Putamen (tissue), 1 donor: ENCODE results near the gene SIGLEC14.

ENCODE experiments used
- DNase-seq: peaks from one replicate; pipeline ENCODE4 v3.0.0-alpha.2; 2016; ENCODE audit warnings: low spot score

SIGLEC14 gene

DNA sequence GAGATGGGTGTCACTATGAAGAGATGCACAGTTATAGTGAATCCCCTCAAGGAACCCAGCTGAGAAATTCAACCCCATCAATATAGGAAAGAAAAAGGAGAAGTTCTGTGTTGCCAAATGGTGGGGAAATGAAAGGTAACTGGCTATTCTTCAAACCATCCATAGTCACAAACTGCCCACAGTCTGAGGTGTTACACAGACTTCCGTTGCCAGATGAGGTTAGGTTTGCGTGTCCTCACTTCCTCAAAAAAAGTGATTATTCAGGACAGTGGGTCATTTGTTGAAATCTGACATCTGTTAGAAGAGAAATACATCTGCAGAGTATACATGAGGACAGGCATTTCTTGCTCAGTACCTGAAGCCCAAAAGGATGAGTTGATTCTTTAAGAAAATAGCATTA is 25.4 kb downstream of the SIGLEC14 start:
- no peak for DNase-seq

DNA sequence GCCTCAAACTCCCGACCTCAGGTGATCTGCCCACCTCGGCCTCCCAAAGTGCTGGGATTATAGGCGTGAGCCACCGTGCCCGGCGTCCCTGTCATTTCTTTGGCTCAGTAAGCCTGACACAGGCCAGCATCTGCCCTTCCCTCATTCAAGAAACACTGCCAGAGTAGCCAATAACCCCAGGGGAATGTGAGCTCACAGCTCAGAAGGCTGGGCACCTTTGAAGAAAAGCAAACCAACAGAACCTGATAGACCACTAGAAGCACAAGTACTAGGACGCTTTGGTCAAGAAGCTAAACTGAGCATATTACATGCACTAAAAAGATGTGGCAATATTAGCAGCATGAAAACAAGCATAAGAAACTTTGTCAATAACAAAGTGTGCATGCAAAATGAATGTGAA is 30.6 kb downstream of the SIGLEC14 start:
- DNase-seq, result no peak

DNA sequence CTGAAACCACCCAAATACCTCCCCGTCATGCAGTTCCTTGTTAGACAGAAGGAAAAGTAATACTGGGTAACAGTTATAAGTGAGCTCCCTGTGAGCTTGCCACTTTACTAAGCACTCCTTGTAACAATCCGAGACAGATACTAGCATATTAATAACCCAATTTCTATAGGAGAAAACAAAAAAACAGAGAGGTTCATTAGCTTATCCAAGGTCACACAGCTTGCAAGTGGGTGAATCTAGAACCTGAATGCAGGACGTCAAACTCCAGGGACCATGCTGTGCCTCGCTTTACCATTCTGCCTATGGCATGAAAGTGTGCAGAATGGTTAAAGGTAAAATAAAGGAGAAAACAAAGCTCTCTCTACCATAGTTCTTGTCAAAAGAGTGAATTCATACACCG is 31.8 kb downstream of the SIGLEC14 start:
- DNase-seq, result no peak

DNA sequence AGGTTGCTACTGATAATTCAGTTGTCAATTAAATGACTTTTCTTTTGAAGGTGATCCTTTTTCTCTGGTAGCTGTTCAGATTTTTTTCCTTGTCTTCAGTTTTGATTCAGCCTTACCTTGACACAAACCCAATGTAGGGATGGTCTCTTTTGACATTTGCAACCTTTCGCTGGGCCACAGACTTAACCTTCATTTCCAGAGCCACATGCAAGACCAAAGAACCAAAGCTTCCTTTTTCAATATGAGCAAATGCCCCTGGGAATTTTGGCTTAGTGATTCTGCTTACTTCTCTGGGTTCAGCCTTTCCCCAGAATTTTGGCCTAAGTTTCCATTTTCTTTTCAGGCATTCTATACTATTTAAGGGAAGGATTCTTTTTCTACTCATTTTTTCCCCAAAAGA is 36.0 kb downstream of the SIGLEC14 start:
- no peak for DNase-seq

DNA sequence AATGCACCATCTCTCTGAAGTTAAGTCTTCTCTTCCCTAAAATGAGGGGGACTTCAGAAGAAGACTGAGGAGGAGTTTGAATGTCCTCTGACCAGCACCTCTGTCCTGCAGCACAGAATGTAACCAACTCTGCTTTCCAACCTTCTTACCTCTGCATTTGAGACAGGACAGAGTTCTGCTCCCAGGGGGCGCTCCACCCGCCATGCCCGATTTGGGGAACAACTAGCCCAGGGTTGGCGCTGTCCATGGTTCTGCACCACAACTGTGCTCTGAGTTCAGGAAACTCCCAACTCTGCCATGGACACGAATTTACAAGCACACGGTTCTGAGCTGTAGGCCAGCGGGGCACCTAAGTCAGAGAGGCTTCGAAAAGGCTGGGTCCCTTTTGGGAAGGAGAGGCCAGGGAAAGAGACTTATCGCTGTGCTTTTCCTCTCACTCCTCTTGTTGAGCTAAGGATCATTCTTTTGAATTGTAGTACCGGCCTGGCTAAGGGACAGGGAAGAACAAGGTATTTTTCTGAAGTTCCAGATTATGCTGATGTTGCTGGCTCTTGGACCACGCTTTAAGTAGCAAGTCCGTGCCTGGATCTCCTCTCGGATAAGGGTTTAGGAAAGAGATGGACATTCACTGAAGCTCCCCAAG is 38.6 kb downstream of the SIGLEC14 start:
- DNase-seq, result no peak

DNA sequence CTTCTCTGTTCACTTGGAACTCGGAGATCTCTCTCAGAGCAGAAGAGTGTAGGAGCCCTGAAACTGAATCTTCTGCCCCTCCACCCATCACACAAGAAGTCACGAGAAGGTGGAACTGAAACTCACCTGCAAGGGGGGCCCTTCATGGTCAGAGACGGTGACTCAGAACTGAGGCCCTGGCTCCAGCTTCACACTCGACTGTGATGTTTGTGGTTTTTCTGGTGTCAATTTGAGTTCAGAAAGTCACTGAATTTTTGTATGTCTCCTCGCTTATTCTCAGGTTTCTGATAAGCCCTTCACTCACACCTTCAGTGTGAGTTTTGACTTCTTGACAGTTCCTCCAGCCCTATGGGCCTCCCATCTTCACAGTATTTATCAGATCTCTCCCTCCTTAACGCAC is 39.5 kb downstream of the SIGLEC14 start:
- no peak for DNase-seq

DNA sequence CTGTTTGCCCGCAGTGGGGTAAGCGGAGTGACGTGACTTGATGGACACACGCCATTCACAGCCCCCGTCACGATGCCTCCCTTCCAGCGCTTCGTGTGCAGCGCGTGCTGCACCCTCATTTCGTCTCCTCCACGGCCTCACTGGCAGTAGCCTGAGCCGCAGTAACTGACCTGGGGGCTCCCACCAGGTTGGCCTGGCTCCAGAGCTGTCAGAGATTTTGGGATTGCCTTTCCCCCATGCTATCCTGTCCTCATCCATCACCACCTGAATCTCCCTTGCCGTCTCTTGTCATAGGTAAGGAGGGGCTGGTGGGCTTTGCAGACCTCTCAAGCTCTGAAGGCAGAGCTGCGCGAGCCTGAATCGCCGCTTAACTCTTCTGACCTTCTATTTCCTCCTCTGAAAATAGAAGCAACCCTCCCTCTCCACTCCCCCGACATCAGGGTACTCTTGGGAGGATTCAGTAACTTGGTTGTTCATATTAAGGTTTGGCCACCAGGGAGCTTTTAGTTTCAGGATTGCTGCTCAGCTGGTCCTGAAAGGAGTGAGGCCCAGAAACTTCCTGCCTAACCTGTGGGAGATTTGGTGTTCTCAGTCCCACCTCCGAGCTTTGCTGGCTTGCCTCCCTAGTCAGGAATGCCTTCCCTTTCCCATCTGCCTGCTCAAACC is 44.3 kb downstream of the SIGLEC14 start:
- no peak for DNase-seq

DNA sequence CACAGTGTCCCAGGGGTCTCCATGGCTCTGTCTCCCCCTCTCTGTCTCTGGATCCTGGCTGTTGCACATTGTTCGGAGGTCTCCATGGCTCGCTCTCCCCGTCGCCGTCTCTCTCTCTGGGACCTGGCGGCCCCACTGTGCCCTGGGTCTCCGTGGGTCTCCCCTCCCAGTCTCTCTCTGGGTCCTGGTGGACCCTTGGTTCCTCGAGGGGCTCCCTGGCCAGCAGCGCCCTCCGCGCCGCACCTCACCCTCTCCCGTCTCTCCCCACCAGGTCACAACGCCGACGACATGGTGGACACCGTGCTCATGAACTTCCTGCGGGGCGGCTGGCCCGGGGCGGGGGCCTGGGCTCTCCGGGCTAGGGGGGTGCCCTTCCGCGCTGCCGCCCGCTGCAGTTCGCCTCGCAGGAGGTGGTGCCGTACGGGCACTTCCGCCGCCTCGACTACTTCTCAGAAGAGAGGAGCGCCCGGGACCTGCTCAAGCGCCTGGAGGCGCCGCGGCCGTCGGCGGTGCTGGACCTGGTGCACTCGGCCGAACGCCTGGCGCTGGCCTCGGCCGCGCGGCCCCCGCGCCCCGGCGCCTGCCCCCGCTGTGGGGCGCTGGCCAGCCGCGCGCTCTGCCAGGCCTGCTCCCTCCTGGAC is 45.6 kb downstream of the SIGLEC14 start:
- DNase-seq, result no peak

DNA sequence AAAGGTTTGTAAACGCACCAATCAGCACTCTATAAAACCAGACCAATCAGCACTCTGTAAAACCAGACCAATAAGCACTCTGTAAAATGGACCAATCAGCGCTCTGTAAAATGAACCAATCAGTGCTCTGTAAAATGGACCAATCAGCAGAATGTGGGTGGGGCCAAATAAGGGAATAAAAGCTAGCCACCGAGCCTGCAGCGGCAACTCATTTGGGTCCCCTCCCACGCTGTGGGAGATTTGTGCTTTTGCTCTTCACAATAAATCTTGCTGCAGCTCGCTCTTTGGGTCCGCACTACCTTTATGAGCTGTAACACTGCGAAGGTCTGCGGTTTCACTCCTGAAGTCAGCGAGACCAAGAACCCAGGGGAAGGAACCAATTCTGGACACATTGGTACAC is 47.5 kb downstream of the SIGLEC14 start:
- DNase-seq, result no peak

DNA sequence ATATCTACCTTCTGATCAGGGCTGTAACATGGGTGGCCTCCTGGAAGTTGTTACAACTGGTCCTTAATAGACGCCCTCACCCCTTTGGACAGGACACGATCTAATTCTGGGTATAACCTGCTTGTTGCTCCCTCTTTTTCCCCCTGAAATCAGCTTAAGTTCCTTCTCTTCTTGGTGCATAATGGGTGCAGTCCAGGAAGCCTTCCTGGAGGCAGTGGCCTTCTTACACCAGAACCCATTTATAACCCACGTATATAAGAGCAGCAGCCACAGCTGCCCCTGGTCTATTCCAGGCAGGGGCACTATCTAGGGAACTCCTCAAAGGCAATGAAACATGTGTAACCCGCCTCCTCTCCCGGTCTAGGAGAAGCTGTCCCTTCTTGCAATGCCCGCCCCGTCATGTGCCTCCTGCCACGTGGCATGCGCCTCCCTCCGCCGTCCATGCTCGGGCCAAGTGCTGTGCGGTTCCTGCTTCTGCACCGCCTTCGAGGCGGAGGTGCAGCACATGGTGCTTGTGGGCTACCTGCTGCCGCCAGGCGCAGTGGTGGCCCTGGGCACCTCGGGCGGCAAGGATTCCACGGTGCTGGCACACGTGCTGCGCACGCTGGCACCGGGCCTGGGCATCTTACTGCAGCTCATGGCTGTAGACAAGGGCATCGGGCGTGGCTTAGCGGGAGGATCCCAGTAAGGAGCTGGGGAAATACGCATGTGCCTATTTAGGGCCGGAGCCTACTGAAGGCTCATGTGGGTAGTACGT is 48.3 kb downstream of the SIGLEC14 start:
- no peak for DNase-seq

DNA sequence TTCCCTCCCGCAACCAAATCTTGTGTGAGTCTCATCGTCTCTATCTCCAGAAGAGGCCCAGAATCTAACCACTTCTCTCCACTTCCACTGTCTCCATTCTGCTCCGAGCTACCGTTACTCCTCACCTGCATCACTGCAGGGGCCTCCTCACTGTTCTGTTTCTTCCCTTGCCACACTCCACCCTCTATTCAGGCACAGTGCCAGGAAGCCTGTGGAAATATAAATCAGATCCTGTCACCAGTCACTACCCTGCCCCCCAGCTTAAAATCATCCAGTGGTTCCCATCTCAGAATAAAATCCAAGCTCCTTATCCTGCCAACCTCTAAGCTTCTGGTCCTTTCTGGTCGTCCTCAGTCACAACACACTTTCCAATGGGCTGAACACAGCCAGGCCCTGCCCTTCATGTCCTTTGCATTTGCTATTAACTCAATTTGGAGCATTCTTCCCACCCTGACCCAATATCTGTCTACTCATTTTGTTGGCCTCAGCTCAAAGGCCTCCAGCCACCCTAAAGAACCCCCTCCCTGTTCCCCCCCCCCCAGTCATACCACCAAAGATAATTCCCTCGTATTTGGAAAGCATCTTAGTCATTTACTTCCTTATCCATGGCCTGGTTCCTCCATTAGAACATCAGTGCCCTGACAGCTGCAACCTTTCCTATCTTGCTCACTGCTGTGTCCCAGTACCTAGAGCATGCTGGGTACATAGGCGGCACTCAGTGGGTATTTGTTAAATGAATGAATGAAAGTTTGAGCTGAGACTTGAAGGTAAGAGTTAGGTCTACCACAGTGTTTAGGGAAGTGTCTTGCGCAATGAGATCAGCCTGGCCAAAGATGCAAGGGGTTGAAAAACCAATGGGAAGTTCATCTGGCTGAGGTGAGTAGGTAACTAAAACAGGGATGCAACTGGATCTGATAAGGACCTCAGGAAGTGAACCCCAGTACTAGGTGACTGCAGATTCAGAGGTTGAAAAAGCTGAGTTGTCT is 51.1 kb downstream of the SIGLEC14 start:
- DNase-seq, result no peak

DNA sequence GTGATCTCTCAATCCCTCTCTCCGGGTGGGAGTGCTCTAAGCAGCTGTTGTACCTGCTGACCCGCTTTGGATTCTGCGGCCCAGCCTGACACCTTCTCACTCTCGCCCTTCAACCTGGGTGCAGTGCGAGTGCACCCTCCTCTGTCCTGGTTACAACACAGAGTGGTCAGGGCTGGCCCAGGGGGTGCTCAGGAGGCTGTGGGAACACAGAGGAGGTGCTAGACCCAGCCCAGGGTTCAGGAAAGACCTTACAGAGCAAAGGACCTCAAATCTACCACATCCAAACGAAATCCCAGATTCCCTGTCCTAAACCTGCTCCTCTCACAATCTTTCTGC is 51.9 kb downstream of the SIGLEC14 start:
- DNase-seq, result no peak

DNA sequence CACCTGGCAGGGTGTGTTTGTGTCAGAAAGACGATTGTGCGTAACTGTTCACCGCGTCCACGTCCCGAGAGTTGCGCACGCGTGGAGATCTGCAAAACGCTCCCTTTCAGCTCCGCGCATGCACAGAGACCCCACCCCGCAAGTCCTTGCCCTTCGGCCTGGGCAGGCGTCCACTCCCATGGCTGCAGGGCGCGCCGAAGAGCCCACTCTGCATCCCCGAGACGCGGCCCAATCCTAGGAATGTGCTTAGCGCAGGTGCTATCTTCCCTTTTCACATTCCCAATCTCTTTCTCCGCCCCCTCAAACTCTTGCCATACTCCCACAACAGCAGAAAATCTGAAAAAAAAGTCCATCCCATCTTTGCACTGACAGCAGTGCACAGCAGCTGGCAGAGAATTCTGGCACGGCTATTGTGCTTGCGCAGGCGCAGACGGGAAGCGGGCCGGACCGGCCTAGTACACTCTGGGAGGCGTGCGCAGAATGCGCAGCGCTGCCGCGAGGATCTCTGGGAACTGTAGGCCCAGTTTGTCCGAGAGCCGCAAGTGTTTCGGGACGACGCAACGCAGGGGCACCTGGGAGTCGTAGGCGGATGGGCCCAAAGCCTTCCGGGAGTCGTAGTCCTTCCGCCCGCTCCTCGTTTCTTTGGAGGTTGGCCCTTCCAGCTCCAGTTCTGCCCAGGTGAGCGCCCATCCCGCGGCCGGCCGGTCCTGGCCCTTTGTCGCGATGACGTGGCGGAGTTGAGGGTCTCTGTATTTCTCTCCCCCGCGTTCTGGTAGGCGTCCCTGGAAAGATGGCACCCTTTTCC is 52.5 kb downstream of the SIGLEC14 start:
- DNase-seq, result peak; percentile 98

DNA sequence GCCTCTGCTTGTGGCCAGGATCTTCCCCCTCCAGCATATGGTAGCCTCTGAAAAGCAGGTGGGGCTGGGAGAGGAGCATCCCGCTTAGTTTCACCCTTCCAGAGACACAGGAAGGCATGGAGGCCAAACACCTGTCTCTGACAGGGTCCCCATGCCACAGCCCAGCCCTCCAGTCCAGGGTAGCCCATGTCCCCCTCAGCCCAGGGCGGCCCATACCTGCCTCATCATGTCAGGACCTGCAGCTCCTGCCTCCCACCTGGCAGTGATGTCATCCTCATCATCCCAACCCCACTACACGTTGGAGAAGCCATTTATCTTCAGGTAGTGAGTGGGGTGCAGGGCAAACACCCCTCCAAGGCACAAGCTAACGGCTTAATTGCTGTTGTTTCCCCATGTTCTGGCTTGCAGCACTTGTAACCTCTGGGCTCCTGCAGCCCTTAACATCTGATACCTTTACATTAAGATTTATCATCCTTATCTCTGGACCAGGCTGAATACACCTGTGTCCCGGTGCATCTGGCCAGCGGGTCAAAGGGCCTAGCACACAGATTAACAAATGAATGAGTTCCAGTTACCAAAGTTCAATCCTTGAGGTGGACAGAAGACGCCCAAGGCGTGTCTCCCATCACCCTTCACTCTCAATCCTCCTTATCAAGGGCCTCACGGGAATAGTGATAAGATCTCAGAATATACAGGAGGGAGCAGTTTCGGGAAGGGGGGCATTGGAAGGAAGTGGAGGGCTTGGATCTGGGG is 53.3 kb downstream of the SIGLEC14 start:
- DNase-seq, result no peak
